GM18505 (cell line): ENCODE data around the gene TPSAB1.

Experiments
- ATAC-seq: cut with Tn5 transposase; IDR thresholded peaks from one replicate; pipeline ENCODE4 v1.9.1; 2021; ENCODE audit not compliant: unreplicated experiment
- POLR2A ChIP-seq: IDR thresholded peaks from 4 replicates; pipeline ENCODE4 v1.6.1; 2011; ENCODE audit warnings: borderline replicate concordance; ENCODE audit not compliant: insufficient read depth, insufficient read length; ENCODE audit errors: extremely low read depth

TPSAB1 gene

DNA sequence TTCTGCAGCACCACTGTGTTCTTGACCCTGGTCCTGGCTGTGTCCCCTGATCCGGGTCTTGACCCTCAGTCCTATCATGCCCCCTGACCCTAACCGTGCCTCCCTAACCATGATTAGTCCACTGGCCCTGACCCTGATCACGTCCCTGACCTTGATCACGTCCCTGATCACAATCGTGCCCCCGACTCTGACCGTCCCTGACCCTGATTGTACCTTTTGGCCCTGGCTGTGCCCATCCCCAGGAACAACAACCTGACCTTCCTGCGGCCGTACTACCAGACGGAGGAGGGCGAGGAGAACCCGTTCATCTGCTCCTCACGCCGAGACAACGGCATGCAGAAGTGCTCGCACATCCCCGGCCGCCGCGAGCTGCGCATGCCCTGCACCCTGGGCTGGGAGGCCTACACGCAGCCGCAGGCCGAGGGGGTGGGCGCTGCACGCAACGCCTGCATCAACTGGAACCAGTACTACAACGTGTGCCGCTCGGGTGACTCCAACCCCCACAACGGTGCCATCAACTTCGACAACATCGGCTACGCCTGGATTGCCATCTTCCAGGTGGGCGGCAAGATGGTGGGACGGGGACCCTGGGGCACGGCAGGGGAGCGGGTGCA is 40.4 kb upstream of the TPSAB1 start:
- no peak for TF ChIP-seq POLR2A
- no peak for ATAC-seq

DNA sequence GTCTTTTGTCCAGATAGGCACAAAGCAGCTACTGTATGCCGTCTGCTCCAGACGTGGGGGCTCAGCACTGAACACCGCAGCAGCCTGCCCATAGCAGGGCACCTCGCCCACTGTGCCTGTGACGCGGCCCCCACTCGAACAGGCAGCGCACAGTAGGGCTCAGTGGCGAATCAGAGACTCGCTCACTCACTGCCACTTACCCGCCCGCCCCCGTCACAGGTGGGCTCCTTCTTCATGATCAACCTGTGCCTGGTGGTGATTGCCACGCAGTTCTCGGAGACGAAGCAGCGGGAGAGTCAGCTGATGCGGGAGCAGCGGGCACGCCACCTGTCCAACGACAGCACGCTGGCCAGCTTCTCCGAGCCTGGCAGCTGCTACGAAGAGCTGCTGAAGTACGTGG is 39.1 kb upstream of the TPSAB1 start:
- TF ChIP-seq POLR2A: no peak
- ATAC-seq: no peak

DNA sequence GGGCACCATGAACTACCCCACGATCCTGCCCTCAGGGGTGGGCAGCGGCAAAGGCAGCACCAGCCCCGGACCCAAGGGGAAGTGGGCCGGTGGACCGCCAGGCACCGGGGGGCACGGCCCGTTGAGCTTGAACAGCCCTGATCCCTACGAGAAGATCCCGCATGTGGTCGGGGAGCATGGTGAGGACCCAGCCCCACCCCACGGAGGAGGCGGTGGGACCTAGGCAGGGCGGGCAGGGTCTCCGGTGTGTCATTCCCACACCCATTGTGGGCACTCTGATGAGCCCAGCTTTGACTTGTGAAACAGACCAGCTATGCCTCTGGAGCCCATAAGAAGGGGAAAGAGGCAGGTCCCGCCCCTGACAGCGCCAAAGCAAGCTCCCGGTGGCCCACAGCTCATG is 38.2 kb upstream of the TPSAB1 start:
- TF ChIP-seq POLR2A: no peak
- ATAC-seq: no peak

DNA sequence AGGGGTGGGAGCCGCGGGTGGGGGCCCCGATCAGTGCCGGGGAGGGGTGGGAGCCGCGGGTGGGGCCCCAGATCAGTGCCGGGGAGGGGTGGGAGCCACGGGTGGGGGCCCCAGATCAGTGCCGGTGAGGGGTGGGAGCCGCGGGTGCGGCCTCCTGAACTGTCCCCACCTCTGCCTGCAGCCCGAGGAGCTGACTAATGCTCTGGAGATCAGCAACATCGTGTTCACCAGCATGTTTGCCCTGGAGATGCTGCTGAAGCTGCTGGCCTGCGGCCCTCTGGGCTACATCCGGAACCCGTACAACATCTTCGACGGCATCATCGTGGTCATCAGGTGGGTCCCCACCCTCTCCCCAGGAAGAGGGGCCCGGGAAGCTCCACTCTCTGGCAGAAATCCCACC is 35.6 kb upstream of the TPSAB1 start:
- TF ChIP-seq POLR2A: no peak
- no peak for ATAC-seq

DNA sequence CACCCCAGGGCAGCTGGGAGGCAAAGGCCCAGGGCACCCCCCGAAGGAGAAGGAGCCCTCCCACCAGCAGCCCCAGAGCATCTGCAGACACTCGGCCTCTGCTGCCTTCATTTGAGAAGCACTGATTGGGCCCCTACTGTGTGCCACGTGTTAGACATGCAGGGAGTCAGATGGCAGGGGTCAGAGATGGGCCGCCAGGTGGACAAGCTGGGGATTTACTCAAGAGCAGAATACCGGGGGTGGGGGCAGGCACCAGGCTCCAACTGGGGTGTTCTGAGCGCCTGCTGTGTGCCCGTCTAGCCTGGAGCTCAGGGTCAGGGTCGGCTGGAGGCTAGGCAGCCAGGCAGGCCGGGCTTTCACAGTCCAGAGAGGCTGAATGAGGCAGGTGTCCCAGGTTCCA is 34.2 kb upstream of the TPSAB1 start:
- no peak for ATAC-seq

DNA sequence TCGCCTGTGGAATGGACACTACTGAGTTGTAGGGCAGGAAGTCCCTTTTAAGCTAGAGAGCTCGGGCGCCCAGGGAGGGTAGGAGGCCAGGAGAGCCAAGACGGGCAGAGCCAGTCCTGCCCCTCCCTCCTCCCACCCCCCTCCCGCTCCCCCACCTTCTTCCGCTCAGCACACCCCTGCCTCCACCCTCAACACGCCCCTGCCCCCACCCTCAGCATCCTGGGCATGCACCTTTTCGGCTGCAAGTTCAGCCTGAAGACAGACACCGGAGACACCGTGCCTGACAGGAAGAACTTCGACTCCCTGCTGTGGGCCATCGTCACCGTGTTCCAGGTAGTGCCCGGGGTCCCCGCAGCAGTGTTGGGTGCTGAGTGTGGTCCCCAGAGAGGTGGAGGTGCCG is 33.7 kb upstream of the TPSAB1 start:
- no peak for ATAC-seq
- no peak for TF ChIP-seq POLR2A

More for the DNA sequence above, 34.2 kb upstream of the TPSAB1 start:
- TF ChIP-seq POLR2A: no peak

DNA sequence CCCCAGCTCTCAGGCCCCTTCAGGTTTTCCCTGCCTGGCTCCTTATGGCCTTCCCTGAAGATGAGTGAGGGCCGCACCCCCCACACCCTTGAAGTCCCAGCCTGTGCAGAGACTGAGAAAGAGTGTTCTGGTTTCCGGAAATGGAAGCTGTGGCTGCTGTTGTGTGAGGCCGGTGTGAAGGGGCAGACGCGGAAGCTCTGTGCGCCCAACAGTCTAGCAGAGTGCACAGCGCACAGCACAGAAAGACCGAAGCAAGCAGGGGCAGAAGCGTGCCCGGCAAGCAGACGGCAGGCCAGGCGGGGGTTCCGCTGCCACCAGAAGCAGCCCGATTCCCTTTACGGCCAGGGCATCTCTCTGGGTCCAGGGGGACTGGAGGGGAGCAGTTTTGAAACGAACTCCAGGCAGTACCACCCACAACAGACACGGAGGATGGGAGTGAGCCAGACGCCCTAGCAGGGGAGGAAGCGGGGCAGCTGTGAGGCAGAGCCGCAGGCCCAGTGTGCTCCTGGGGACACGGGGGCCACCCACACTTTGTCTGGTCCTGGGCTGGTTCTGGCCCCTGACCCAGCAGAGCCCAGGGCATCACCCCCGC is 32.2 kb upstream of the TPSAB1 start:
- TF ChIP-seq POLR2A: no peak
- no peak for ATAC-seq

DNA sequence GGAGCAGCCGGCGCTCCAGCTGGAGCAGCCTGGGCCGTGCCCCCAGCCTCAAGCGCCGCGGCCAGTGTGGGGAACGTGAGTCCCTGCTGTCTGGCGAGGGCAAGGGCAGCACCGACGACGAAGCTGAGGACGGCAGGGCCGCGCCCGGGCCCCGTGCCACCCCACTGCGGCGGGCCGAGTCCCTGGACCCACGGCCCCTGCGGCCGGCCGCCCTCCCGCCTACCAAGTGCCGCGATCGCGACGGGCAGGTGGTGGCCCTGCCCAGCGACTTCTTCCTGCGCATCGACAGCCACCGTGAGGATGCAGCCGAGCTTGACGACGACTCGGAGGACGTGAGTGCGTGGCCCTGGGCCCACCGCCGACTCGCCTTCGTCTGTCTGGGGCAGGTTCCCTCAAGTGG is 31.4 kb upstream of the TPSAB1 start:
- no peak for ATAC-seq
- no peak for TF ChIP-seq POLR2A

DNA sequence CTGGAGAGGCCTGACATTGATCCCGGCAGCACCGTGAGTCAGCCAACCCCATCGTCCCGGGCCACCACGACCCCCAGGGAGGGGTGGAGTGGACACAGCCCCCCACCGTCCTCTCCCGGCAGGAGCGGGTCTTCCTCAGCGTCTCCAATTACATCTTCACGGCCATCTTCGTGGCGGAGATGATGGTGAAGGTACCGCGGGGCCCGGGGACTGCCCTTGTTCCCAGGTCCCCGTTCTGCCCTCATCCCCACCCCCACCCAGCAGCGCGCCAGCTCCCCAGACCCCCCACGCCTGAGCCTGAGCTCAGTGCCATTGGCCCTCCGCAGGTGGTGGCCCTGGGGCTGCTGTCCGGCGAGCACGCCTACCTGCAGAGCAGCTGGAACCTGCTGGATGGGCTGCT is 30.0 kb upstream of the TPSAB1 start:
- no peak for ATAC-seq
- TF ChIP-seq POLR2A: no peak

DNA sequence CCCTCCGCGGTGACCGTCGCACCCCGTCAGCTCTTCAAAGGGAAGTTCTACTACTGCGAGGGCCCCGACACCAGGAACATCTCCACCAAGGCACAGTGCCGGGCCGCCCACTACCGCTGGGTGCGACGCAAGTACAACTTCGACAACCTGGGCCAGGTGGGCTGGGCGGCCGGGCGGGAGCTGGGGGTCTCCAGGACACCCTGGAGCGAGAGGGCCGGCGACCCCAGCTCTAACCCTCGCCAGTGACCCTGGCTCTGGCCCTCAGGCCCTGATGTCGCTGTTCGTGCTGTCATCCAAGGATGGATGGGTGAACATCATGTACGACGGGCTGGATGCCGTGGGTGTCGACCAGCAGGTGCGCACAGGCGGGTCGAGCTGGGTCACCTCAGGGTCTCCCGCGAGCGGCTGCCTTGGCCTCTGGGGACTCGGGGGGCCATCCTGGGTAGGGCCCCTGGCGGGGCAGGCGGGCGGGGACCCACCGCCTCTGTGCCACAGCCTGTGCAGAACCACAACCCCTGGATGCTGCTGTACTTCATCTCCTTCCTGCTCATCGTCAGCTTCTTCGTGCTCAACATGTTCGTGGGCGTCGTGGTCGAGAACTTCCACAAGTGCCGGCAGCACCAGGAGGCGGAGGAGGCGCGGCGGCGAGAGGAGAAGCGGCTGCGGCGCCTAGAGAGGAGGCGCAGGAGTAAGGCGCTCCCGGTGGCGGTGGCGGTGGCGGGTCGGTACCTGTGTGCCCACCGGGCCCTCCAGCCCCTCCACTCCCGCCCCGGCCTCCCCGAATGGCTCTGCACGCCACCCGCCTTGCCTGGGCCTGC is 28.8 kb upstream of the TPSAB1 start:
- TF ChIP-seq POLR2A: no peak
- no peak for ATAC-seq

DNA sequence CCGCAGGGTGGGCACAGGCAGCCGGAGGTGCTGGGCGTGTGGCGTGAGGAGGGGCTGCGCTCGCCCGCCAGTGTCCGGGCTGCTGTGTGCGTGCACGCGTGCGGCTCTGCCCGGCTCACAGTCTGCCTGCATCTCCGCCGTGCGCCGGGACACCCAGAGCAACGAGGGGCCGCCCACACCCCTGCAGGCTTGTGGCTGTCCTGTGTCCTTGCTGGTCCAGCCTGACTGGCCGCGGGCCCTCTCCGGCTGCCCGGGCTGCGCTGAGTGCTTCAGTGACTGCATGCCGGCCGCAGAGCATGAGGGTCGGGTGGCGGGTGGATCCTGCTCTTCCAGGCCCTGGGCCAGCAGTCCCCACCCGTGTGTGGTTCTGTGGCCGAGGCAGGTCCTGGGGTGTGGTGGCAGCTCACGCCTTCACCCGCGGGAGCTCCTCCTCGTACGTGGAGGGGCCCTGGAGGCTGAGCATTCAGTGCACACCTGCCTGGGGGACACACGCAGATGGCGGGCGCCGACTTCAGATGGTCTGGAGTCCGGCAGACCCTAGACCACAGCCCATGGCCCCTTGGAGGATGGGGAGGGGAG is 27.8 kb upstream of the TPSAB1 start:
- TF ChIP-seq POLR2A: no peak
- ATAC-seq: no peak

DNA sequence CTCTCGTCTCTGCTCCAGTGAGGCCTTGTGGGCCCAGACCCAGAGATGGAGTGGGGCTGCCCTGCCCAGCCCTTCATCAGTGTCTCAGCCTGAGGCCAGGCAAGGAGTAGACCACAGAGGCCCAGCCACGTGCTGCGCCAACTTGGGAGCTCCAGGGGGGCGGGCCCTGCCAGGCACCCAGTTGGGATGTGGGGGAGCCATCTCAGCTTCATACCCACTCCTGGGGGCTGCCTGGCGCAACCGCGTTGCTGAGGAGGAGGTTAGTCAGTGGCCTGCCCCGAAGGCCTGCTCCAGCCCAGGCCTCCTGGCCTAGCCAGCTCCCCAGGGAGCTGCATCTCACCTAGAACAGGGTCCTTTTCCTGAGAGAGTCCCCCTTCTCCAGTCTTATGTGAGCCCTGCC is 27.3 kb upstream of the TPSAB1 start:
- TF ChIP-seq POLR2A: no peak
- no peak for ATAC-seq

DNA sequence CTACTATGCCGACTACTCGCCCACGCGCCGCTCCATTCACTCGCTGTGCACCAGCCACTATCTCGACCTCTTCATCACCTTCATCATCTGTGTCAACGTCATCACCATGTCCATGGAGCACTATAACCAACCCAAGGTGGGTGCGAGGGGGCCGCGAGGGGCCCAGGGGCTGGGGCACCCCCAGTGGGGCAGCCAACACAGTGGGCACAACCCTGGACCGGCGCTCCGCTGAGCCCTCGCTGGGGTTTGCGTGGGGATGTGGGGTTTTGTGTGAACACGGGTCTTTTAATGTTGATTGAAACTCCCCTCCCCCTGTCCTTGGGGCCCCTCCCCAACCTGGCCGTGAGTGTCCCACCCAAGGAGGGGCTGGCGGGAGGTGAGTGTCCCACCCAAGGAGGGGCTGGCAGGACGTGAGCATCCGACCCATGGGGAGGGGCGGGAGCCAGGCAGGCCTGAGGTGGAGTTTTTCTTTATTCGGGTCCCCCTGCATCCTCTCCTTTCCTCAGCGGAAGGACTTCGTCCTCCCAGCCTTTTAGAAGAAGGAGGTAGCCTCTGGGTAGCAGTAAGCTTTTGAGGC is 26.6 kb upstream of the TPSAB1 start:
- no peak for TF ChIP-seq POLR2A
- no peak for ATAC-seq

DNA sequence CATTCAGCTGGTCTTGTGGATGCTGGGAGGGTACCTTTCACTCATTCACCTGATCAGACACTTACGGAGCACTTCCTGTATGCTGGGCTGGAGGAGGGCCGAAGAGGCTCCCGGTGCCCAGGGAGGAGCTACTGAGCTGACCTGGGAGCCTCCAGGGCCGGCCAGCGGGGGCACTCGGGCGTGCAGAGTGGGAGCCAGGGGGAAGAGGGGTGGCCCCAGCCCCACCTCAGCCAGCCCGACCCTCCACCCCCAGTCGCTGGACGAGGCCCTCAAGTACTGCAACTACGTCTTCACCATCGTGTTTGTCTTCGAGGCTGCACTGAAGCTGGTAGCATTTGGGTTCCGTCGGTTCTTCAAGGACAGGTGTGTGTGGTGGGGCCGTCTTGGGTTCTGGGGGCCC is 25.8 kb upstream of the TPSAB1 start:
- no peak for TF ChIP-seq POLR2A
- no peak for ATAC-seq

DNA sequence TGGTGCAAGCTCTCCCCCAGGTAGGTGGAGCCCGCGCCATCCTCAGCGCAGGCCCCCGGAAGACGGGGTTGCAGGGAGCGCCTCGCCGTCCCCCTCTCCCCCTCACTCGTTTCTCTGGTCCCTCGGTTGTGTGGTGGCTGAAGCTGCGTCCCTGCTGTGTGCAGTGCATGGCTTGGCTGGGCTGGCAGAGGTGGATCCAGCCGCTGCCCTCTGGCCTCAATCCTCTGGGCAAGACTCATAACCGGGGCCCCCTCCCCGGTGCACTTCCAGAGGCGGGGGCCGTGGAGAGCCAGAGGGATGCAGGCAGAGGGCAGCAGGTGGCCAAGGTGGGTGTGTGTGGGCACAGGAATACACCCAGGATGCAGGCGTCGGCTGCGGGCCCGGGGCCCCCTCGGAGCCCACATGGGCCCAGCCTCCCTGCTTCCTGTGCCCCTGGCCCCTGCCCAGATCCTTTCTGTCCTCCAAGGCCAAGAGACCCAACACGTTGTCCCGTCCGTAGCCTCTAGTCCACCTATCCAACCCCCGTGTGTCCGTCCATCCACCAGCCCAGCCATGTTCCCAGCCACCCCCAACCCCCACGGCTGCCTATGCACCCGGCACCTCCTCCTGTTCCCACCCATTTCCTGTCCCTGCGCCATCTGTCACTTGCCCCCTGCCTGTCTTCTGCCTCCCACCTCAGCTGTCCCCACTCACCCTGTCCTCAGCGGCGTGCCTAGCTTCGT is 24.8 kb upstream of the TPSAB1 start:
- no peak for ATAC-seq
- no peak for TF ChIP-seq POLR2A
